GM10266 (cell line): Measurements from ENCODE around the gene COPG1.

Experiments
- DNase-seq: peaks from one replicate; pipeline ENCODE4 v3.0.0; 2012; ENCODE audit errors: extremely low spot score
- CTCF ChIP-seq: IDR thresholded peaks from 2 replicates; pipeline ENCODE4 v1.5.1; 2012; ENCODE audit warnings: mild to moderate bottlenecking, low read depth; ENCODE audit not compliant: control insufficient read depth, insufficient read depth; ENCODE audit errors: missing control alignments

The COPG1 gene

GRCh38 chr3:129276385-129276784 lies 27.0 kb downstream of the COPG1 start:
- TF ChIP-seq CTCF: no peak
- peak; percentile 86 for DNase-seq

GRCh38 chr3:129277829-129278271 lies 28.4 kb downstream of the COPG1 start:
- TF ChIP-seq CTCF: no peak
- DNase-seq: peak; percentile 30

GRCh38 chr3:129278439-129278965 lies 29.1 kb downstream of the COPG1 start, which contains the start of gene HMCES:
Gene HMCES, plus strand, starts transcription at chr3:129278870. Its CDS starts 863 bp downstream, at chr3:129279733.
- TF ChIP-seq CTCF: no peak
- peak; percentile 90 for DNase-seq

GRCh38 chr3:129278966-129279906 lies 29.8 kb downstream of the COPG1 start:
- TF ChIP-seq CTCF: no peak
- peak; percentile 56 for DNase-seq

- no peak for TF ChIP-seq CTCF
- no peak for DNase-seq
Observed at GRCh38 chr3:129280183-129280582, 30.8 kb downstream of the COPG1 start.

GRCh38 chr3:129281726-129282125 lies 32.3 kb downstream of the COPG1 start:
- TF ChIP-seq CTCF: no peak
- no peak for DNase-seq
